ENCODE data around the gene ZNF48.

The ZNF48 gene

GRCh38 chr16:30407804-30408534 is 12.7 kb downstream of the ZNF48 start:
- DNase-seq = no peak

GRCh38 chr16:30409125-30410060 is 14.2 kb downstream of the ZNF48 start:
- DNase-seq = peak; percentile 69 to 80

- DNase-seq = no peak
Observed at GRCh38 chr16:30413112-30413806, 18.0 kb downstream of the ZNF48 start.

- no peak for DNase-seq
Observed at GRCh38 chr16:30414159-30414558, 18.9 kb downstream of the ZNF48 start.

- no peak for DNase-seq
Observed at GRCh38 chr16:30416047-30416603, 20.9 kb downstream of the ZNF48 start.

- DNase-seq = no peak
Observed at GRCh38 chr16:30416624-30417528, 21.7 kb downstream of the ZNF48 start.

GRCh38 chr16:30417529-30418349 is 22.5 kb downstream of the ZNF48 start:
- DNase-seq = peak; percentile 81 to 86

- DNase-seq = no peak
Observed at GRCh38 chr16:30418350-30419181, 23.3 kb downstream of the ZNF48 start.

- no peak for DNase-seq
Observed at GRCh38 chr16:30421010-30421409, 25.8 kb downstream of the ZNF48 start.

- DNase-seq = no peak
Observed at GRCh38 chr16:30428055-30428454, 32.8 kb downstream of the ZNF48 start.

- DNase-seq = no peak
Observed at GRCh38 chr16:30429418-30429677, 34.1 kb downstream of the ZNF48 start.

- peak; percentile 98 to 99 for DNase-seq
Observed at GRCh38 chr16:30429678-30430427, 34.6 kb downstream of the ZNF48 start, which contains the start of gene DCTPP1. Gene DCTPP1 (minus strand): TSS chr16:30430030. CDS start chr16:30429980, 50 bp downstream.

- DNase-seq = no peak
Observed at GRCh38 chr16:30430428-30430970, 35.3 kb downstream of the ZNF48 start.

GRCh38 chr16:30434852-30435251 is 39.6 kb downstream of the ZNF48 start:
- DNase-seq = no peak

GRCh38 chr16:30437511-30438046 is 42.4 kb downstream of the ZNF48 start:
- DNase-seq = no peak

- no peak for DNase-seq
Observed at GRCh38 chr16:30438835-30439234, 43.6 kb downstream of the ZNF48 start.

GRCh38 chr16:30439720-30440348 is 44.6 kb downstream of the ZNF48 start:
- no peak for DNase-seq

GRCh38 chr16:30443631-30444030 is 48.4 kb downstream of the ZNF48 start:
- no peak for DNase-seq

All from SW 1271 (cell line).